Loucy (cell line): Measurements from ENCODE around the gene NEK4.
A peak's percentile ranks its signal among the peaks of the same experiment; 100 is the strongest.

ENCODE experiments used
- H2AFZ ChIP-seq: fragments of 200-600 bp; sonication (generic); 2 replicates; pipeline ENCODE4 v1.6.0; 2016; ENCODE audit warnings: antibody characterized with exemption, mild to moderate bottlenecking, low read length, moderate library complexity
- H3F3A ChIP-seq: fragments of 200-600 bp; 2 replicates; pipeline ENCODE4 v1.6.0; 2016; ENCODE audit warnings: antibody characterized with exemption, low read depth, mild to moderate bottlenecking
- H3K27me3 ChIP-seq: fragments of 200-600 bp; sonication (generic); 2 replicates; pipeline ENCODE4 v1.6.1; 2014; ENCODE audit warnings: low read length, mild to moderate bottlenecking; ENCODE audit not compliant: insufficient read depth, poor library complexity, severe bottlenecking
- H3K36me3 ChIP-seq: fragments of 200-600 bp; sonication (generic); 2 replicates; pipeline ENCODE4 v1.6.1; 2016; ENCODE audit warnings: low read length; ENCODE audit not compliant: insufficient read depth
- H3K4me1 ChIP-seq: fragments of 200-600 bp; sonication (generic); 2 replicates; pipeline ENCODE4 v1.5.1; 2014; ENCODE audit warnings: low read length, mild to moderate bottlenecking; ENCODE audit not compliant: insufficient read depth, poor library complexity, severe bottlenecking
- H3K4me2 ChIP-seq: fragments of 200-600 bp; sonication (generic); 2 replicates; pipeline ENCODE4 v1.6.0; 2014; ENCODE audit warnings: antibody characterized with exemption, low read length, low read depth, mild to moderate bottlenecking; ENCODE audit not compliant: poor library complexity, severe bottlenecking
- H3K4me3 ChIP-seq: fragments of 200-600 bp; sonication (generic); 2 replicates; pipeline ENCODE4 v1.5.1; 2014; ENCODE audit warnings: low read length, mild to moderate bottlenecking, mixed read lengths; ENCODE audit not compliant: poor library complexity, severe bottlenecking
- H3K79me2 ChIP-seq: fragments of 200-600 bp; sonication (generic); 2 replicates; pipeline ENCODE4 v1.6.1; 2014; ENCODE audit warnings: low read length; ENCODE audit not compliant: insufficient read depth
- H3K9ac ChIP-seq: fragments of 200-600 bp; sonication (generic); 2 replicates; pipeline ENCODE4 v1.6.0; 2014; ENCODE audit warnings: mild to moderate bottlenecking, low read depth, low read length, moderate library complexity; ENCODE audit not compliant: poor library complexity, severe bottlenecking
- H3K9me2 ChIP-seq: fragments of 200-600 bp; sonication (generic); replicated peaks from 2 replicates; pipeline ENCODE4 v1.6.1; 2016; ENCODE audit warnings: low read depth, low read length, mixed read lengths
- H3K9me3 ChIP-seq: fragments of 200-600 bp; sonication (generic); 2 replicates; pipeline ENCODE4 v1.6.1; 2014; ENCODE audit warnings: mild to moderate bottlenecking, antibody characterized with exemption, low read length, low read depth; ENCODE audit not compliant: insufficient read depth
- H4K20me1 ChIP-seq: fragments of 200-600 bp; sonication (generic); 2 replicates; pipeline ENCODE4 v1.6.0; 2014; ENCODE audit warnings: antibody characterized with exemption, low read length, mild to moderate bottlenecking; ENCODE audit not compliant: insufficient read depth, poor library complexity, severe bottlenecking
- CTCF ChIP-seq: fragments of 200-600 bp; sonication (generic); conservative IDR thresholded peaks from 2 replicates; pipeline ENCODE4 v1.5.1; 2014; ENCODE audit warnings: mild to moderate bottlenecking, antibody characterized with exemption, low read length
- EZH2phosphoT487 ChIP-seq: fragments of 200-600 bp; IDR thresholded peaks from 2 replicates; pipeline ENCODE4 v1.6.1; 2018; ENCODE audit warnings: antibody characterized with exemption, mild to moderate bottlenecking, moderate library complexity, borderline replicate concordance

The NEK4 gene

GRCh38 chr3:52770496-52771333 lies at the start of gene NEK4:
Gene NEK4, minus strand, starts transcription at chr3:52770940. Its CDS starts 194 bp downstream, at chr3:52770746.
- Histone ChIP-seq H3F3A (no peaks in the 10 kb centered on the region), H3K4me1 (peaks cover 14% of the 10 kb centered on the region), H3K9me2 (no peaks in the 10 kb centered on the region), H2AFZ (peak within 1 kb of the TSS; percentile 82), H3K9me3 (no peaks in the 10 kb centered on the region), H4K20me1 (no peaks in the 10 kb centered on the region), H3K79me2 (peaks cover 20% of the 10 kb centered on the region; the same call in 1 of the 2 replicates), H3K4me3 (peak within 1 kb of the TSS; percentile 73), H3K9ac (peak within 1 kb of the TSS; percentile 72), H3K36me3 (peaks cover 4% of the 10 kb centered on the region; the same call in 1 of the 2 replicates), H3K27me3 (no peaks in the 10 kb centered on the region), H3K4me2 (peak within 1 kb of the TSS; percentile 98)
- TF ChIP-seq CTCF = no peak

GRCh38 chr3:52819936-52820335 lies 49.2 kb upstream of the NEK4 start:
- H3K9me3 ChIP-seq = no peaks in the 10 kb centered on the region
- no peaks in the 10 kb centered on the region for H4K20me1 ChIP-seq
- H3K4me3 ChIP-seq = no peak overlapping the region
- no peaks in the 10 kb centered on the region for H3K4me1 ChIP-seq
- H3K9me2 ChIP-seq = no peaks in the 10 kb centered on the region
- no peaks in the 10 kb centered on the region for H3K36me3 ChIP-seq
- no peaks in the 10 kb centered on the region for H3F3A ChIP-seq
- TF ChIP-seq CTCF (no peak), EZH2phosphoT487 (no peak)
- H3K27me3 ChIP-seq = no peaks in the 10 kb centered on the region
- no peak overlapping the region for H3K9ac ChIP-seq
- H2AFZ ChIP-seq = no peak overlapping the region
- no peaks in the 10 kb centered on the region for H3K79me2 ChIP-seq
- H3K4me2 ChIP-seq = no peak overlapping the region

DNA sequence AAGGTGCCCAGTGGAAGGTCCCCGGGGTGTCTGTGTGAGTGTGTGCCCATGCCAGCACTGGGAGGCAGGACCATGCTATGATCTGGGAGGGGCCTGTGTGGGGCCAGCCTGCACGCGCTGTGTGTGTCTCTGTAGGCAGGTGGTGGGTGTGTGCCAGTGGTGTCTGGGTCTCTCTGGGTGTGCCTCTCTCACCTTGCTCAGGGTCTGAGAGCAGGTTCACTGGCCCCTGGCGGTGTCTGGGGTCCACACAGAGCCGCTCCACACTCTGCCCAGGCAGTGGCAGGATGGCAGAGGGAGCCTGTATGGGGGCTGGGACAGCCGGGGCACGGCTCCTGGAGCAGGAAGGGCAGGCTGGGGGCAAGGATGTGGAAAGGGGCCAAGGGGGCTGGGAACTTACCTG lies 47.1 kb upstream of the NEK4 start:
- no peaks in the 10 kb centered on the region for H3K4me1 ChIP-seq
- H2AFZ ChIP-seq = no peak overlapping the region
- no peak overlapping the region for H3K9ac ChIP-seq
- H4K20me1 ChIP-seq = no peaks in the 10 kb centered on the region
- H3K27me3 ChIP-seq = no peaks in the 10 kb centered on the region
- no peaks in the 10 kb centered on the region for H3K9me2 ChIP-seq
- H3K9me3 ChIP-seq = no peaks in the 10 kb centered on the region
- no peaks in the 10 kb centered on the region for H3K36me3 ChIP-seq
- H3K4me3 ChIP-seq = no peak overlapping the region
- no peak overlapping the region for H3K4me2 ChIP-seq
- TF ChIP-seq EZH2phosphoT487 (no peak), CTCF (no peak)
- H3K79me2 ChIP-seq = no peaks in the 10 kb centered on the region
- no peaks in the 10 kb centered on the region for H3F3A ChIP-seq
